GM18519 (cell line): ENCODE measurements around the gene HERC4.

Source experiments
- ATAC-seq: cut with Tn5 transposase; IDR thresholded peaks from one replicate; pipeline ENCODE4 v1.9.1; 2021; ENCODE audit warnings: mild to moderate bottlenecking, moderate library complexity; ENCODE audit not compliant: unreplicated experiment, low FRiP score

HERC4 gene, protein sequence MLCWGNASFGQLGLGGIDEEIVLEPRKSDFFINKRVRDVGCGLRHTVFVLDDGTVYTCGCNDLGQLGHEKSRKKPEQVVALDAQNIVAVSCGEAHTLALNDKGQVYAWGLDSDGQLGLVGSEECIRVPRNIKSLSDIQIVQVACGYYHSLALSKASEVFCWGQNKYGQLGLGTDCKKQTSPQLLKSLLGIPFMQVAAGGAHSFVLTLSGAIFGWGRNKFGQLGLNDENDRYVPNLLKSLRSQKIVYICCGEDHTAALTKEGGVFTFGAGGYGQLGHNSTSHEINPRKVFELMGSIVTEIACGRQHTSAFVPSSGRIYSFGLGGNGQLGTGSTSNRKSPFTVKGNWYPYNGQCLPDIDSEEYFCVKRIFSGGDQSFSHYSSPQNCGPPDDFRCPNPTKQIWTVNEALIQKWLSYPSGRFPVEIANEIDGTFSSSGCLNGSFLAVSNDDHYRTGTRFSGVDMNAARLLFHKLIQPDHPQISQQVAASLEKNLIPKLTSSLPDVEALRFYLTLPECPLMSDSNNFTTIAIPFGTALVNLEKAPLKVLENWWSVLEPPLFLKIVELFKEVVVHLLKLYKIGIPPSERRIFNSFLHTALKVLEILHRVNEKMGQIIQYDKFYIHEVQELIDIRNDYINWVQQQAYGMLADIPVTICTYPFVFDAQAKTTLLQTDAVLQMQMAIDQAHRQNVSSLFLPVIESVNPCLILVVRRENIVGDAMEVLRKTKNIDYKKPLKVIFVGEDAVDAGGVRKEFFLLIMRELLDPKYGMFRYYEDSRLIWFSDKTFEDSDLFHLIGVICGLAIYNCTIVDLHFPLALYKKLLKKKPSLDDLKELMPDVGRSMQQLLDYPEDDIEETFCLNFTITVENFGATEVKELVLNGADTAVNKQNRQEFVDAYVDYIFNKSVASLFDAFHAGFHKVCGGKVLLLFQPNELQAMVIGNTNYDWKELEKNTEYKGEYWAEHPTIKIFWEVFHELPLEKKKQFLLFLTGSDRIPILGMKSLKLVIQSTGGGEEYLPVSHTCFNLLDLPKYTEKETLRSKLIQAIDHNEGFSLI

GRCh38 chr10:68074775-68075549, at the start of gene HERC4:
HERC4 (minus strand) TSS chr10:68075283; CDS start chr10:68073108, 2,175 bp downstream.
- ATAC-seq: peak; percentile 86

- no peak for ATAC-seq
Observed at GRCh38 chr10:68124718-68125117, 49.6 kb upstream of the HERC4 start.

DNA sequence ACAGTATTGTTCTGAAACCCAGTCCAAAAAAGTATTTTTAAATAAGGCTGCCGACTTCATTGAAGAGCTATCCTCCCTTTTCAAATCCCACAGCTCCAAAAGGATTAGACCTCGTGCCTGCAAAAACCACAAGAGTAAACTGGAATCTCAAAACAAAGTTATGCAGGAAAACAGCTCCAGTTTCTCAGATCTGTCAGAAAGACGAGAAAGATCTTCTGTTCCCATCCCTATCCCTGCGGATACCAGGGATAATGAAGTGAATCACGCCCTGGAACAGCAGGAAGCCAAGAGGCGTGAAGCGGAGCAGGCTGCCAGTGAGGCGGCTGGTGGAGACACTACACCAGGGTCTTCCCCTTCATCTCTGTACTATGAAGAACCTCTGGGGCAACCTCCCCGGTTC, 46.8 kb upstream of the HERC4 start:
- no peak for ATAC-seq

DNA sequence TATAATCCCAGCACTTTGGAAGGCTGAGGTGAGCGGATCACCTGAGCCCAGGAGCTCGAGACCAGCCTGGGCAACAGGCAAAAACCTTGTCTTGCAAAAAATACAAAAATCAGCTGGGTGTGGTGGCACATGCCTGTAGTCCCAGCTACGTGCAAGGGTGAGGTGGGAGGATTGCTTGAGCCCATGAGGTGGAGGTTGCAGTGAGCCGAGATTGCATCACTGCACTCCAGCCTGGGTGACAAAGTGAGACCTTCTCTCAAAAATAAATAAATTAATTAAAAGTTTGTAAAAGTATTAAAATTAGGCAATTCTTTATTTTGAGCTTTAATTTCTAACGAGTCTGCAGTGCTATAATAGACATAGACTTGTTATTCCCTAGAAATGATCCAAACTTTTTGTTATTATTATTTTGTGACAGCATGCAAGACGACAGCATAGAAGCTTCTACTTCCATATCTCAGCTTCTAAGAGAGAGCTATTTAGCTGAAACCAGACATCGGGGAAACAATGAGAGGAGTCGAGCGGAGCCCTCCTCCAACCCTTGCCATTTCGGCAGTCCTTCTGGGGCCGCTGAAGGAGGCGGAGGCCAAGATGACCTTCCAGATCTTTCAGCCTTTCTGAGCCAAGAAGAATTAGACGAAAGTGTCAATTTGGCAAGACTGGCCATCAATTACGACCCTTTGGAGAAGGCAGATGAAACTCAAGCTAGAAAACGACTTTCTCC, 46.1 kb upstream of the HERC4 start:
- no peak for ATAC-seq

DNA sequence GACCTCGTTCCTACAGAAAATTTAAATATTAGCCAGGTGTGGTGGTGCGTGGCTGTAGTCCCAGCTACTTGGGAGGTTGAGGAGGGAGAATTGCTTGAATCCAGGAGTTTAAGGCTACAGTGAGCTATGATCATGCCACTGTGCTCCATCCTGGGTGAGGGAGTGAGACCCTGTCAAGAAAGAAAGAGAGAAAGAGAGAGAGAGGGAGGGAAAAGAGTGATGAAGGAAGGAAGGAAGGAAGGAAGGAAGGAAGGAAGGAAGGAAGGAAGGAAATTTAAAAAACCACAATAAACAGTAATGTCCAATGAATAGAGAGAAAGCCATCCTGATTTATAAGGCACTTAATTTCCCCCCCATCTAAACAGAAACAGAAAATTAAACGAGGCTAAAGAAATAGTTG, 43.6 kb upstream of the HERC4 start:
- no peak for ATAC-seq

- ATAC-seq: no peak
Observed at GRCh38 chr10:68112837-68113236, 37.8 kb upstream of the HERC4 start.

DNA sequence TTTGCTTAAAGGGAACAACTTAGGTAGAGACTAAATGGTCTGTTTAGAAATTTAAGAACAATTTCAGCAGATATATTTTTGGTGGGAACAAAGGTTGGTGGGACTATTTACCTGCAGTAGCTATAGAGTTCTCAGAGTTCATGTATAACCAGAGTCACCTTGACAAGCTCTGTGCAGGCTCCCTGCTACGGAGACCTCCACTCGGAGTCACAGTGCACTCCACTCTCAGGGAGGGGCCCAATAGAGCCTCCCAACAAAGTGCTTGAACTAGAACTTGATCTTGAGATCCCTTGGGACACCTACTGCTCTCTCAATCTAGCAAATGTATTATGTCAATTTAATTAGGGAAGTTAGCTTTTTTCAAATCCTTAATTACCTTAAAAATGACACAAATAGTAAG, 36.5 kb upstream of the HERC4 start:
- ATAC-seq: no peak

- no peak for ATAC-seq
Observed at GRCh38 chr10:68110027-68110426, 34.9 kb upstream of the HERC4 start.

DNA sequence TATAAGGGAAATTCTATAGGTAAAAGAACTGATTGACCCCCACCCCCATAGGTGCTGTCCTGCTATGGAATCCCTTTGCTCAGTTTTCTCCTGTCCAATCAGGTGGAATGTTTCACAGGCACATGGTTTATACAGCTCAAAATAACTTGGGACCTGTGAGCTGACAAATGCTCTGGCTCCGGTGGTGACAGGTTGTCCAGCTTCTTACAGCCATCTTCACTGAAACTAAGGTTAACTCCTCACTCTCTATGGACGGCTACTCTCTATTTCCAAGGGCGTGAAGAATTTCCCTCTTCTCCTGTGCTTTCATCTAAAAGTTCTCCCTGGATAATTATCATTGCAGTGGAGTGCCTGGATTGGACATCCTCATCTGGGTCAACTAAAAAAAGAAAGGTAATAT, 34.2 kb upstream of the HERC4 start, which contains the start of gene MYPN:
Gene MYPN (plus strand): TSS at position 158 of the 400 bp plus-strand sequence. CDS start 11,951 bp downstream, outside the sequence.
- no peak for ATAC-seq

DNA sequence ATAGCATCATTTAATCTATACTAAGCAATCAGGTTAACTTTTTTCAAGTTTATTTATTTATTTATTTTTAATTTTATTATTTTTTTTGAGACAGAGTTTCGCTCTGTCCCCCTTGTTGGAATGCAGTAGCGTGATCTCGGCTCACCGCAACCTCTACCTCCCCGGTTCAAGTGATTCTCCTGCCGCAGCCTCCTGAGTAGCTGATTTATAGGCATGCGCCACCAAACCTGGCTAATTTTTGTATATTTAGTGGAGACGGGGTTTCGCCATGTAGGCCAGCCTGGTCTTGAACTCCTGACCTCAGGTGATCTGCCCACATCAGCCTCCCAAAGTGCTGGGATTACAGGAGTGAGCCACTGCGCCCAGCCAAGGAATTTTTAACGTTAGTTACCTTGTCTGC, 33.6 kb upstream of the HERC4 start:
- no peak for ATAC-seq

- ATAC-seq: no peak
Observed at GRCh38 chr10:68108051-68108450, 33.0 kb upstream of the HERC4 start.

- ATAC-seq: no peak
Observed at GRCh38 chr10:68107651-68108050, 32.6 kb upstream of the HERC4 start.

GRCh38 chr10:68106656-68107055, 31.6 kb upstream of the HERC4 start:
- no peak for ATAC-seq

- ATAC-seq: no peak
Observed at GRCh38 chr10:68105820-68106219, 30.7 kb upstream of the HERC4 start.

DNA sequence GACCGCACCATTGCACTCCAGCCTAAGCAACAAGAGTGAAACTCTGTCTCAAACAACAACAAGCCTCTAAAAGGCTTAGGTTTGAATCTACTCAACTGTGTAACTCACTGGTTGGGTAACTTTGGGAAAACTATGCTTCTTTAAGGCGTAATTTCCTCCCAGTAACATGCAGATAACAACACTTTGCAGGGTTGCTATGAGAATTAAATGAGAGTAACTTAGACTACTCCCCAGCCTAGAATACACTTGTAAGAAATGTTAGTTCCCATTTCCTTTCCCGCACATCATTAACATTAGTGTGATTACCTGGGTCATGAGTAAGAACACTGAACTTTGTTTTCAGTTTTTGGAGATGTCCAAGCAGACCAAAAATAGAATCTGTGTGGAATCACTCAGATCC, 28.8 kb upstream of the HERC4 start:
- no peak for ATAC-seq

- ATAC-seq: no peak
Observed at GRCh38 chr10:68103261-68103878, 28.3 kb upstream of the HERC4 start.

DNA sequence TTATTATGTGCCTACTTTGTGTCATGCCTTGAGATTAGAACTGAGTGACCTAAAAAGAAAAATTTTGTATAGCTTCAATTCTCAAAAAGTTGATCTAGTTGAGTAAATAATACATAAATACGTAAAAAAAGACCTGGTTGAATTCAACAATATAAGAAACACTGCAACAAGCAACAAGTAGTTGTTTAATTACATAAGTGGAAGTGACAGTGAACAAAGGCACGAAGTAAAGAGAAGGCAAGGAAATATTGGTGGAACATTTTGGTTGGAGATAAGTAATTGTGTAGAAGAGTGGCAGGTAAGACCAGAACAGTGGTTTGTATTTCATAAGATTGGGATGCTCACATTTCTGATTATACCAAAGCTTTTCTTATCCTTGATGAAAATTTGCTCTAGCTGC, 26.0 kb upstream of the HERC4 start:
- no peak for ATAC-seq

DNA sequence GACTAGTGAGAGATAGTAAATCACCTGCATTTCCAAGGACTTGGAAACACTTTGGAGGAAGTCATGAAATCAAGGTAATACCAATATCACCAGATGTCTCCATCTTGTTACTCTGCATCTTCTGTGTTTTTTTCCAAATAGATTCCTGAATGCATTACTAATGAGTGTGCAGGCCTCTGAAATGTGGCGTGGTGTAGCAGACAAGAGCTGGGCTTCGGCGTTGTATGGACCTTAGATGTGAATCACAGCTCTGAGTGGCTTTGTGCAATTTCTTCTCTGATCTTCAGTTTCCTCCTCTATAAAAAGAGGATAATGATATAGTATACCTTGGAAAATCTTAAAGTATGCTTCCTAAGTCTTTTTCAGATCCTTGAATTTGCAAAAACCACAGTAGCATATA, 24.7 kb upstream of the HERC4 start:
- ATAC-seq: no peak

GRCh38 chr10:68096913-68097516, 21.9 kb upstream of the HERC4 start:
- ATAC-seq: no peak
